GM23338 (cell line): ENCODE measurements around the gene GRHPR.

Experiments used
- CTCF ChIP-seq, 2 experiments: fragments of 200-600 bp in 1 of 2; sonication (generic) in 1 of 2; conservative IDR thresholded peaks; 2 replicates each; pipeline versions ENCODE4 v1.5.1 to v1.6.1; 2016 to 2017; ENCODE audit warnings: antibody characterized with exemption in 2 of 2, low read depth in 2 of 2, mild to moderate bottlenecking in 2 of 2, moderate library complexity in 1 of 2
- EZH2 ChIP-seq: fragments of 200-600 bp; sonication (generic); IDR thresholded peaks from one replicate; pipeline ENCODE4 v1.8.0; 2017; ENCODE audit warnings: antibody characterized with exemption, mild to moderate bottlenecking, low read depth; ENCODE audit not compliant: unreplicated experiment
- EZH2phosphoT487 ChIP-seq: fragments of 200-600 bp; sonication (generic); IDR thresholded peaks from one replicate; pipeline ENCODE4 v1.8.1; 2018; ENCODE audit warnings: antibody characterized with exemption; ENCODE audit not compliant: unreplicated experiment
- NANOG ChIP-seq: IDR thresholded peaks from 2 replicates; pipeline ENCODE4 v1.6.1; 2016; ENCODE audit warnings: antibody characterized with exemption, borderline replicate concordance
- ZNF114 ChIP-seq: fragments of 250-450 bp; sonication (Bioruptor Pico); IDR thresholded peaks from 2 replicates; pipeline ENCODE4 v1.5.0; 2020; ENCODE audit warnings: mild to moderate bottlenecking, moderate library complexity
- TF ChIP-seq, protein P1 (sequence below): IDR thresholded peaks from one replicate; pipeline ENCODE4 v1.6.1; 2018; ENCODE audit warnings: antibody characterized with exemption; ENCODE audit not compliant: unreplicated experiment

DNA sequence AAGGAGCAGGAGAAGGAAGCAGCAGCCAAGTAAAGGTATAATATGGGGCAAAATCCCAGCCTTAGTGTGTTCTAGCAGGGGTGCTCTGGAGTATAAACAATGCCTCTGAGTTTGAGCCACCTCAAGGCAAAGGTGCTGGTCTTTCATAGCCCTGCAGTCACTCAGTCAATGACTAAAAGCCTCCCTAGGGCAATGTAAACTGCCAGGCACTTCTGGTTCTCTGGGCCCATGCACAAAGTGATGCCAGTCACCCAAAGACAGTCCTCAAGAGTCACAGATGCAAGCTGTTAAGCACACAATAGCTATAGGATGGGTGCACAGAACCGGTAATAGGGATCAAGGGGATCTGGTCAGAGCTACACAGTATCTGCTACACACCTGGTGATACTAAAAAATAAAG lies 30.1 kb downstream of the GRHPR start:
- TF ChIP-seq CTCF (conservative IDR thresholded peaks at IDR 0.05; ENCODE audit: low read depth in 2 of 2) (no peak), EZH2 (no peak), EZH2phosphoT487 (no peak), NANOG (no peak), ZNF114 (CRISPR knock-in tag) (no peak)
- TF ChIP-seq, protein P1, sequence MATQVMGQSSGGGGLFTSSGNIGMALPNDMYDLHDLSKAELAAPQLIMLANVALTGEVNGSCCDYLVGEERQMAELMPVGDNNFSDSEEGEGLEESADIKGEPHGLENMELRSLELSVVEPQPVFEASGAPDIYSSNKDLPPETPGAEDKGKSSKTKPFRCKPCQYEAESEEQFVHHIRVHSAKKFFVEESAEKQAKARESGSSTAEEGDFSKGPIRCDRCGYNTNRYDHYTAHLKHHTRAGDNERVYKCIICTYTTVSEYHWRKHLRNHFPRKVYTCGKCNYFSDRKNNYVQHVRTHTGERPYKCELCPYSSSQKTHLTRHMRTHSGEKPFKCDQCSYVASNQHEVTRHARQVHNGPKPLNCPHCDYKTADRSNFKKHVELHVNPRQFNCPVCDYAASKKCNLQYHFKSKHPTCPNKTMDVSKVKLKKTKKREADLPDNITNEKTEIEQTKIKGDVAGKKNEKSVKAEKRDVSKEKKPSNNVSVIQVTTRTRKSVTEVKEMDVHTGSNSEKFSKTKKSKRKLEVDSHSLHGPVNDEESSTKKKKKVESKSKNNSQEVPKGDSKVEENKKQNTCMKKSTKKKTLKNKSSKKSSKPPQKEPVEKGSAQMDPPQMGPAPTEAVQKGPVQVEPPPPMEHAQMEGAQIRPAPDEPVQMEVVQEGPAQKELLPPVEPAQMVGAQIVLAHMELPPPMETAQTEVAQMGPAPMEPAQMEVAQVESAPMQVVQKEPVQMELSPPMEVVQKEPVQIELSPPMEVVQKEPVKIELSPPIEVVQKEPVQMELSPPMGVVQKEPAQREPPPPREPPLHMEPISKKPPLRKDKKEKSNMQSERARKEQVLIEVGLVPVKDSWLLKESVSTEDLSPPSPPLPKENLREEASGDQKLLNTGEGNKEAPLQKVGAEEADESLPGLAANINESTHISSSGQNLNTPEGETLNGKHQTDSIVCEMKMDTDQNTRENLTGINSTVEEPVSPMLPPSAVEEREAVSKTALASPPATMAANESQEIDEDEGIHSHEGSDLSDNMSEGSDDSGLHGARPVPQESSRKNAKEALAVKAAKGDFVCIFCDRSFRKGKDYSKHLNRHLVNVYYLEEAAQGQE: no peak
